ENCODE measurements around the gene AUTS2.
A peak's percentile ranks its signal among the peaks of the same experiment; 100 is the strongest.
"Not testable (repeated sequence)": the region's sequence is repeated elsewhere in the genome, so short reads cannot be mapped to it uniquely, and the experiment has no call there.

The AUTS2 gene

GRCh38 chr7:70630440-70630817, 1032.2 kb downstream of the AUTS2 start:
- no peak for DNase-seq

GRCh38 chr7:70630818-70631457, 1032.7 kb downstream of the AUTS2 start:
- no peak for DNase-seq

- no peak for DNase-seq
Observed at GRCh38 chr7:70631718-70632117, 1033.4 kb downstream of the AUTS2 start.

- DNase-seq = no peak
Observed at GRCh38 chr7:70632400-70632799, 1034.1 kb downstream of the AUTS2 start.

GRCh38 chr7:70634071-70634470, 1035.8 kb downstream of the AUTS2 start:
- no peak for DNase-seq

GRCh38 chr7:70634610-70635068, 1036.4 kb downstream of the AUTS2 start:
- DNase-seq = no peak

- no peak for DNase-seq
Observed at GRCh38 chr7:70635633-70636032, 1037.4 kb downstream of the AUTS2 start.

GRCh38 chr7:70636169-70636568, 1037.9 kb downstream of the AUTS2 start:
- no peak for DNase-seq

GRCh38 chr7:70637726-70638125, 1039.5 kb downstream of the AUTS2 start:
- no peak for DNase-seq

- DNase-seq = no peak
Observed at GRCh38 chr7:70638158-70639107, 1040.2 kb downstream of the AUTS2 start.

- DNase-seq = no peak
Observed at GRCh38 chr7:70640266-70640833, 1042.1 kb downstream of the AUTS2 start.

GRCh38 chr7:70641882-70642281, 1043.6 kb downstream of the AUTS2 start:
- DNase-seq = no peak

GRCh38 chr7:70645279-70645678, 1047.0 kb downstream of the AUTS2 start:
- DNase-seq = no peak

GRCh38 chr7:70645876-70646351, 1047.6 kb downstream of the AUTS2 start:
- no peak for DNase-seq

- DNase-seq = no peak
Observed at GRCh38 chr7:70646536-70647248, 1048.4 kb downstream of the AUTS2 start.

GRCh38 chr7:70647801-70648498, 1049.7 kb downstream of the AUTS2 start:
- peak; percentile 53 to 83 (median 62) for DNase-seq

GRCh38 chr7:70648499-70648861, 1050.2 kb downstream of the AUTS2 start:
- not testable (repeated sequence) for DNase-seq

- DNase-seq = no peak
Observed at GRCh38 chr7:70649323-70649722, 1051.0 kb downstream of the AUTS2 start.

GRCh38 chr7:70654146-70654545, 1055.9 kb downstream of the AUTS2 start:
- no peak for DNase-seq

- DNase-seq = no peak
Observed at GRCh38 chr7:70654979-70655378, 1056.7 kb downstream of the AUTS2 start.

GRCh38 chr7:70655694-70656093, 1057.4 kb downstream of the AUTS2 start:
- no peak for DNase-seq

GRCh38 chr7:70657571-70657970, 1059.3 kb downstream of the AUTS2 start:
- no peak for DNase-seq

Measured in T-helper 1 cell (primary cell).